SHP77 treated with DMSO at 0.1 percent for 48 hours (cell line): ENCODE measurements around the gene KIF2A.

ENCODE experiments used
- DNase-seq: peaks from one replicate; lab custom pipeline; 2025; lab: John Stamatoyannopoulos, UW

Gene KIF2A

DNA sequence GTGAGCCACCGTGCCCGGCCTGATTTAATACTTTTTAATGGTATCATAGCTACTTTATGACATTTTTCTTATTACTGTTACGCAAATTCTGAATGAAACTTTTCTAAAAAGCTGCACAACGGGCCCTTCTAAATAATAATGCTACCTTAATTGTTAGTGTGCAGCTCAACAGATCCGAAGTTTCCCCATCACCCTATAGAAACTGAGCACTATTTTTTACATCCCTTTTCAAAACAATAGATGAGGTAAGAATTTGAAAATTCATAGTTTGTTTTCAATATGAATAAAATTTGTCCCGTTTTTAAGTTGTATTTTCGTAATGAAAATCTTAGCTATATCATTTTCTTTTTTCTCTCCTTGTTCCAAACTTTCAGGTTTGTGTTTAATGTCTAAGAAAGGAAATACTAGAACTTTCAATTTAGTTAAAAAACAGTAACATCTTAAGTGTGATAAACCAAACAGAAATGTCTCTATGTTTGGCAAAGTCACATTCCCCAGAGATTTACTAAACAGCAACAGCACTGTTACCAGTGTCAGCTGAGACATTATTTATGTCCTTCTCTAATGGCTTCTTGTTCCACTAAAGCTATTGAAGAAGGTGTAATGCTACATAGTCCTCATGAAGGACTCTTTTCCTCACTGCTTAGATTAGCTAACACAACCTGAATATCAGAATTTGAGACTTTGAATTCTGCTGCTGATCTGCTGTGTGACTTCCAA lies 22.9 kb downstream of the KIF2A start:
- no peak for DNase-seq

DNA sequence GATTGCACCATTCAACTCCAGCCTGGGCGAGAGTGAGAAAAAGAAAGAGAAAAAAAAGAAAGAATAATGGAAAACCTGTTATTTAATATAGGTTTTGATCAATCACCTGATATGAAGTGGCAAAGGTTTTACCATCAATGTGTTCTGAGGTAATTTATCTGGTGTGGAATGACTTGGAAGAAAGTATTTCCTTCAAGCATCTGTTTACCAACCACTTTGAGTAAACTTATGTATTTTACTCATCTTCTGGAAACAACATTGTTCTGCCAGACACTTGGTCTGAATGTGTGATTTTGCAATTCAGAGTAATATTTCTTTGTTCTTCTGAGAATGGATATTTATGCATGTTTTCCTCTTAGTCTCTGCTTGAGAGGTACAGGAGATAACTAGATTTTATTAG lies 24.3 kb downstream of the KIF2A start:
- DNase-seq: no peak

- no peak for DNase-seq
Observed at GRCh38 chr5:62331921-62332320, 25.9 kb downstream of the KIF2A start.

GRCh38 chr5:62333250-62333794 lies 27.3 kb downstream of the KIF2A start:
- no peak for DNase-seq

- DNase-seq: no peak
Observed at GRCh38 chr5:62334082-62334481, 28.1 kb downstream of the KIF2A start.

DNA sequence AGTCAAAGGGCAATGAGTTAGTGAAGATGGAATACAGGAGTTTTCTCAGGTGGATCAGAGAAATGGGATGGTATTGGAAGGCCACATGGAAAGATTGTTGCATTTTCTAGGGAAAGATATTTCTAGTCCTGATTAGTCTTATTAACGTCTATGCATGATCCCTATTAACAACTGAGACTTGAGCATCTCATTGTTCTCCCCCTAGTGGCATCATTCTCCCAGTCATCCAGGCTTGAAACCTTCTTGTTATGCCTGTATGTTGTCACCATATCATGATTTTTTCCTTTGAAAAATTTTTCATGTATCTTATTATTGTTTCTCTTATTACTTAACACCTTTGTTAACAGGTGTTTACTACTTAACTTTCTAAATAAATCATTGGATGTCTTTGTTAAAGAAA lies 34.4 kb downstream of the KIF2A start:
- DNase-seq: no peak

- DNase-seq: no peak
Observed at GRCh38 chr5:62340979-62341378, 35.0 kb downstream of the KIF2A start.

GRCh38 chr5:62341783-62342475 lies 35.9 kb downstream of the KIF2A start:
- no peak for DNase-seq

GRCh38 chr5:62342476-62342837 lies 36.5 kb downstream of the KIF2A start:
- no peak for DNase-seq

DNA sequence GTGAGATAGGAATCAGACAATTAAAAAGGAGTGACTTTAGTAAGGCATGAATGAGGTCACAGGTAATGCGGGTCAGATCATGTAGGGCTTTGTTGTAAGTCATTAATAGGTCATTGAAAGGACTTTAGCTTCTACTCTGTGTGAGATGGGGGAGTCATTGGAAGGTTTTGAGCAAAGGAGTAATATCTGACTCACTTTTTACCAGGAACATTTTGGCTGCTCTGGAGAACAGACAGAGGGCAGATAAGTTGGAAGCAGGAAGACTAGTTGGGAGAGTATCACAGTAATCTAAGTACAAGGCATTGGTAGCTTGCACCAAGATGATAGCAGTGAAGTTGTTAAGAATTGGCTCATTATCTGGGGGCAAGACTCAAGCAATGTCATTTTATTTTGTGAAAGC lies 37.4 kb downstream of the KIF2A start:
- no peak for DNase-seq

- DNase-seq: no peak
Observed at GRCh38 chr5:62346748-62347147, 40.7 kb downstream of the KIF2A start.

GRCh38 chr5:62347928-62348327 lies 41.9 kb downstream of the KIF2A start:
- DNase-seq: no peak

- DNase-seq: no peak
Observed at GRCh38 chr5:62348723-62349481, 42.9 kb downstream of the KIF2A start.

GRCh38 chr5:62354028-62354874 lies 48.2 kb downstream of the KIF2A start:
- DNase-seq: peak; percentile 26

DNA sequence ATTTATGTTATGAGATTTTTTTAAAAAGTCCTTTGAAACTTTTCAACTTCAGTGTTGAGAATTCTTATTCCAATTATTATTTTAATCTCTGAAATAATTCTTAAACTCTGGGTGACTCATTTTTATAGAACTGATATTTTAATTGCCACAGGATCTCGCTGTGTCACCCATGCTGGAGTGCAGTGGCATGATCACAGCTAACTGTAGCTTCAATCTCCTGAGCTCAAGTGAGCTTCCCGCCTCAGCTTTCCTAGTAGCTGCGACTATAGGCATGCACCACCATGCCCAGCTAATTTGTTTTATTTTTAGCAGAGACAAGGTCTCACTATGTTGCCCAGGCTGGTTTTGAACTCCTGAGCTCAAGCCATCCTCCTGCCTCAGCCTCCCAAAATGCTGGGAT lies 56.7 kb downstream of the KIF2A start:
- DNase-seq: no peak

- no peak for DNase-seq
Observed at GRCh38 chr5:62369039-62369438, 63.0 kb downstream of the KIF2A start.

DNA sequence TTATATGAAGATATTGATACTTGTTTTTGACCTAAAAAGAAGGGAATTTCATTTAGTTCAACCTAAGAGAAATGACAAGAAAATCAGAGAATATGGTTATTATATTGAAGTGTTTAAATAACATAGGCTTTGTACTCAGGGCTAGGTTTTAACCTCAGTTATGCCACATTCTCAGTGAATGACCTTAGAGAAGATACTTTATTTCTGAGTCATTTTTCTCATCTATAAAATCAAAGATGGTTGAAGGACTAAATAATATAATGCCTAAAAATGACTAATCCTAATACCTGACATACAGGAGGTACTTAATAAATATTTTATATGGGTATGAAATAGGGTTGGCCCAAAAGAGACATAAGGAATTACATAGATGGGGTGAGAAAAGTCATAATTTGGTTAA lies 65.4 kb downstream of the KIF2A start:
- DNase-seq: no peak

DNA sequence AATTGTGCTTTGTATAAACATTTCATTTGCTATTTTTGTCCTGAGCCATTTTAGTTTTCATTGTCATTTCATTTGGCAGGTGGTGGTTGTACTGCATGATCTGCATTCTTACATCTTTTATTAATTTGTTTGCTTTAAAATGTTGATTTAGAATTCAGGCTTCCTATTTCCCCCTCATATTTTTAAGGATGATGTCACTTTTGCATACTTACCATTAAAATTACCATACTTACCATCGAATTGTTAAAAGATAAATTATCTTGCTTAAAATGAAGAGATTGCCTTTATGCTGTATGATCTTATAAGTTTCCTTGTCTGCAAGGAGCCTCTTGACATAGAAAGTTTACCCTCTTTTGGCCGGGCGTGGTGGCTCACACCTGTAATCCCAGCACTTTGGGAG lies 66.6 kb downstream of the KIF2A start:
- no peak for DNase-seq

- no peak for DNase-seq
Observed at GRCh38 chr5:62373382-62373781, 67.4 kb downstream of the KIF2A start.

DNA sequence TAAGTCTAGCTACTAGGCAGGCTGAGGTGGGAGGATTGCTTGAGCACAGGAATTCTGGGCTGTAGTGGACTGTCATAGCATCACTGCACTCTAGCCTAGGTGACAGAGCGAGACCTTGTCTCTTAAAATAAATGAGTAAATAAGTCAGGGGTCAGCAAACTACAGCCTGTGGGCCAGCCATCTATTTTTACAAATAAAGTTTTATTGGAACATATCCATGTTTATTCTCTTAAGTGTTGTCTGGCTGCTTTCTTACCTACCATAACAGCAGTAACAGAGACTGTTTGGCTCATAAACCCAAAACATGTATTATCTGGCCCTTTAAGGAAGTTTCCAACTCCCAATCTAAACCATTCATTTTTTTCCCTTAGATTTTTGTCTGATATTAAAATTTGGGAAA lies 68.1 kb downstream of the KIF2A start:
- no peak for DNase-seq

DNA sequence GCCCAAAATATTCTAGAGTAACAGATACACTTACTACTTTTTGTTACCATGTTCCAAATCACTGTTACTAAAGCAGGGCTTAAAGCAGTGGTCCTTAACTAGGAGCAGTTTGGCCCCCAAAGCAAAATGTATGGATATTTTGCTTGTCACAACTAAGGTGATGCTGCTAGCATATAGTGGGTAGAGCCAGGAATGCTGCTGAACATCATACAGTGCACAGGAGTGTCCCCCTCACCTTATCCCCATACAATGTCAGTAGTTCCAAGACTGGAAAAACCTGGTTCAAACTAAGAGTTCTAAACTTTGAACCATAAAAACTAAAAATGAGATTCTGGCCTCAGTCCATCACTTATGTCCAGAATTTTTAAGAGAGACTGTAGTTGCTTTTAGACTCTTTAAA lies 69.6 kb downstream of the KIF2A start:
- DNase-seq: no peak

GRCh38 chr5:62376064-62376463 lies 70.1 kb downstream of the KIF2A start:
- no peak for DNase-seq
